Measurements from ENCODE around the gene SEC61A1.

SEC61A1 gene

DNA sequence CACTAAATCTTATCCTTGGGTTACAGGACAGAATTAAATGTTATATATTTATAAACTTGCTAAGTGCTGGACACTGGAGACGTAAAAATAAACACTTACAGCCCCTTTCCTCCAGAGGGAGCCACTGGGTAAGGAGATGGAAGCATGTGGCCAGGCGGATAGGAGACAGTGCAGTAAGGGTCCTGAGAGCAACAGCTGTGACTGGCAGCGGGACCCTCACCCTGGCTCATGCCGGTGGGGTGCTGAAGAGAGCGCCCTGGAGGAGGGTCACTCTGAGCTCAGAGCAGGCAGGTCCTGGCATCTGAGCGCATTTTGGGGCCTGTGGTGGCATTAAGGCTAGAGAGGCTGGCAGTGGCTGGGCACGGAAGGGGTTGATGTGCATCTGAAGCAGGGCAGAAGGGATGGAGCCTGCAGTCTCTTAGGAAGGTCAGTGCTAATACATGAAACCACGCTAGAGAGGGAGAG lies 16.0 kb downstream of the SEC61A1 start:
- Histone ChIP-seq H3K79me2 (no peaks in the 10 kb centered on the region), H3K27me3 (ENCODE audit: control insufficient read depth, insufficient read depth, low read length) (no peaks in the 10 kb centered on the region), H3K4me3 (ENCODE audit: low read depth, low read length) (no peak overlapping the region), H3K36me3 (ENCODE audit: control insufficient read depth, insufficient read depth, low read length) (no peaks in the 10 kb centered on the region), H2AFZ (no peak overlapping the region), H3K9ac (no peak overlapping the region), H3K27ac (no peak overlapping the region), H3K9me3 (ENCODE audit: control insufficient read depth, low read length) (no peaks in the 10 kb centered on the region), H3K4me2 (ENCODE audit: low read length) (no peak overlapping the region), H3K4me1 (peaks cover 11% of the 10 kb centered on the region)
- TF ChIP-seq, protein P1, sequence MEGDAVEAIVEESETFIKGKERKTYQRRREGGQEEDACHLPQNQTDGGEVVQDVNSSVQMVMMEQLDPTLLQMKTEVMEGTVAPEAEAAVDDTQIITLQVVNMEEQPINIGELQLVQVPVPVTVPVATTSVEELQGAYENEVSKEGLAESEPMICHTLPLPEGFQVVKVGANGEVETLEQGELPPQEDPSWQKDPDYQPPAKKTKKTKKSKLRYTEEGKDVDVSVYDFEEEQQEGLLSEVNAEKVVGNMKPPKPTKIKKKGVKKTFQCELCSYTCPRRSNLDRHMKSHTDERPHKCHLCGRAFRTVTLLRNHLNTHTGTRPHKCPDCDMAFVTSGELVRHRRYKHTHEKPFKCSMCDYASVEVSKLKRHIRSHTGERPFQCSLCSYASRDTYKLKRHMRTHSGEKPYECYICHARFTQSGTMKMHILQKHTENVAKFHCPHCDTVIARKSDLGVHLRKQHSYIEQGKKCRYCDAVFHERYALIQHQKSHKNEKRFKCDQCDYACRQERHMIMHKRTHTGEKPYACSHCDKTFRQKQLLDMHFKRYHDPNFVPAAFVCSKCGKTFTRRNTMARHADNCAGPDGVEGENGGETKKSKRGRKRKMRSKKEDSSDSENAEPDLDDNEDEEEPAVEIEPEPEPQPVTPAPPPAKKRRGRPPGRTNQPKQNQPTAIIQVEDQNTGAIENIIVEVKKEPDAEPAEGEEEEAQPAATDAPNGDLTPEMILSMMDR (IDR thresholded peaks at IDR 0.05), result peak; percentile 53

DNA sequence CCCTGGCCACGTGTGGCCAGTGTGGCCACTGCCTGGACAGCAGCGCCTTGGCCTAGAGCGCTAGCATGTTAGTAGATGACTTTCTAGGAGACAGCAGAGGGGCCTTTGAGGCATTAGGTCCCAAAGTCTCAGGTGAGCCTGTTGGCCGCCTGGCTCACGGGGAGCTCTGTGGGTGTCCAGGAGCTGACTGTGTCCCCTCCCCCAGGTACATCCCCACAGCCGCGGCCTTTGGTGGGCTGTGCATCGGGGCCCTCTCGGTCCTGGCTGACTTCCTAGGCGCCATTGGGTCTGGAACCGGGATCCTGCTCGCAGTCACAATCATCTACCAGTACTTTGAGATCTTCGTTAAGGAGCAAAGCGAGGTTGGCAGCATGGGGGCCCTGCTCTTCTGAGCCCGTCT lies 17.0 kb downstream of the SEC61A1 start:
- Histone ChIP-seq H3K4me3 (ENCODE audit: low read depth, low read length) (no peak overlapping the region), H3K79me2 (no peaks in the 10 kb centered on the region), H3K4me1 (peaks cover 11% of the 10 kb centered on the region), H3K27me3 (ENCODE audit: control insufficient read depth, insufficient read depth, low read length) (no peaks in the 10 kb centered on the region), H3K36me3 (ENCODE audit: control insufficient read depth, insufficient read depth, low read length) (no peaks in the 10 kb centered on the region), H3K9me3 (ENCODE audit: control insufficient read depth, low read length) (no peaks in the 10 kb centered on the region), H3K4me2 (ENCODE audit: low read length) (no peak overlapping the region), H2AFZ (no peak overlapping the region), H3K27ac (no peak overlapping the region), H3K9ac (no peak overlapping the region)
- TF ChIP-seq, protein P1 (IDR thresholded peaks at IDR 0.05), result no peak

DNA sequence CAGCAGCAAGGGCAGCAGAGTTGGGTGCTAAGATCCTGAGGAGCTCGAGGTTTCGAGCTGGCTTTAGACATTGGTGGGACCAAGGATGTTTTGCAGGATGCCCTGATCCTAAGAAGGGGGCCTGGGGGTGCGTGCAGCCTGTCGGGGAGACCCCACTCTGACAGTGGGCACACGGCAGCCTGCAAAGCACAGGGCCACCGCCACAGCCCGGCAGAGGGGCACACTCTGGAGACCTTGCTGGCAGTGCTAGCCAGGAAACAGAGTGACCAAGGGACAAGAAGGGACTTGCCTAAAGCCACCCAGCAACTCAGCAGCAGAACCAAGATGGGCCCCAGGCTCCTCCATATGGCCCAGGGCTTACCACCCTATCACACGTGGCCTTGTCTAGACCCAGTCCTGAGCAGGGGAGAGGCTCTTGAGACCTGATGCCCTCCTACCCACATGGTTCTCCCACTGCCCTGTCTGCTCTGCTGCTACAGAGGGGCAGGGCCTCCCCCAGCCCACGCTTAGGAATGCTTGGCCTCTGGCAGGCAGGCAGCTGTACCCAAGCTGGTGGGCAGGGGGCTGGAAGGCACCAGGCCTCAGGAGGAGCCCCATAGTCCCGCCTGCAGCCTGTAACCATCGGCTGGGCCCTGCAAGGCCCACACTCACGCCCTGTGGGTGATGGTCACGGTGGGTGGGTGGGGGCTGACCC lies 18.8 kb downstream of the SEC61A1 start:
- no peaks in the 10 kb centered on the region for H3K27me3 ChIP-seq (ENCODE audit: control insufficient read depth, insufficient read depth, low read length)
- TF ChIP-seq, protein P1 (IDR thresholded peaks at IDR 0.05), result no peak
- no peaks in the 10 kb centered on the region for H3K9me3 ChIP-seq (ENCODE audit: control insufficient read depth, low read length)
- H3K79me2 ChIP-seq, result no peaks in the 10 kb centered on the region
- no peak overlapping the region for H3K4me3 ChIP-seq (ENCODE audit: low read depth, low read length)
- no peak overlapping the region for H3K4me2 ChIP-seq (ENCODE audit: low read length)
- H3K36me3 ChIP-seq (ENCODE audit: control insufficient read depth, insufficient read depth, low read length), result no peaks in the 10 kb centered on the region
- peaks cover 16% of the 10 kb centered on the region for H3K4me1 ChIP-seq
- H3K27ac ChIP-seq, result no peak overlapping the region
- no peak overlapping the region for H3K9ac ChIP-seq
- H2AFZ ChIP-seq, result no peak overlapping the region

DNA sequence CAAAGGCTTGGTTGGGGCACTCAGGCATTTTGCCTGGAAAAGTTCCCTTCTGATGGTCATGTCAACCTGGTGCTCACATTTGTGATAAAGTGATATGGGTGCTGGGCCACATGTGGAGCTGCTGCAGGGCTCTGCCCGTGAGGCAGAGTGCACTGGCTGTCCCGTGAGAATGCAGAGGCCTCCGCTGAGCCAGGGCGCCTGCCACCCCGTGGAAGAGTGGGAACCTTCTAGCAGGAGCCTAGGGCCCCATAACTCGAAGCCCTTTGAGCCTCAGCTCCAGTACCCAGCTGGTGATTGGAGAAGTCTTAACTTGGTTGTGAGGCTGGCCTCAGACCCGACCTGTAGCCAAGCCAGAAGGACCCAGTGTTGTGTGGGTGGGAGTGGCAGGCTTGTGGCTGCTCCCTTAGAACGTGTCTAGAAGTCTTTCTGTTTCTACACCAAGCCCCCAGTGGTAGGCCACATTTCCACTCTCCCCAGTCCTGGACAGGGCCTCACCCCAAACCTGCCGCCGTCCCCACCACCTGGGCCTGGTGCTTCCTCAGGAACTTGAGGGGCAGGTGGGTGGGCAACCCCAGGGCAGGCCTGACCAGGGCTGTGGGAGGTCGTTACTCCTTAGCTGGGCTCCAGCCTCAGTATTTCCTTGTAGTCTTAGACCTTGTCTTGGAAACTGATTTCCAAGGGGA lies 19.7 kb downstream of the SEC61A1 start:
- Histone ChIP-seq H3K9ac (no peak overlapping the region), H3K9me3 (ENCODE audit: control insufficient read depth, low read length) (no peaks in the 10 kb centered on the region), H3K4me1 (peaks cover 16% of the 10 kb centered on the region), H2AFZ (no peak overlapping the region), H3K4me2 (ENCODE audit: low read length) (no peak overlapping the region), H3K79me2 (no peaks in the 10 kb centered on the region), H3K4me3 (ENCODE audit: low read depth, low read length) (no peak overlapping the region), H3K27me3 (ENCODE audit: control insufficient read depth, insufficient read depth, low read length) (no peaks in the 10 kb centered on the region), H3K36me3 (ENCODE audit: control insufficient read depth, insufficient read depth, low read length) (no peaks in the 10 kb centered on the region), H3K27ac (no peak overlapping the region)
- TF ChIP-seq, protein P1 (IDR thresholded peaks at IDR 0.05), result no peak

All from parathyroid adenoma (tissue), 2 donors.